Measurements from ENCODE around the gene PEX6.

The PEX6 gene

GRCh38 chr6:42925248-42925857, 53.6 kb downstream of the PEX6 start:
- Mint-ChIP-seq H3K27me3 (no peaks in the 10 kb centered on the region), H3K4me3 (no peak overlapping the region), H3K36me3 (peaks cover 5 to 6% of the 10 kb centered on the region in 2 donors), H3K9me3 (peaks cover 0 to 1% of the 10 kb centered on the region in 2 donors), H3K27ac (no peak overlapping the region), H3K4me1 (peaks cover 17 to 20% of the 10 kb centered on the region in 2 donors)
- DNase-seq (no peak), ATAC-seq (replicated peaks) (no peak)

DNA sequence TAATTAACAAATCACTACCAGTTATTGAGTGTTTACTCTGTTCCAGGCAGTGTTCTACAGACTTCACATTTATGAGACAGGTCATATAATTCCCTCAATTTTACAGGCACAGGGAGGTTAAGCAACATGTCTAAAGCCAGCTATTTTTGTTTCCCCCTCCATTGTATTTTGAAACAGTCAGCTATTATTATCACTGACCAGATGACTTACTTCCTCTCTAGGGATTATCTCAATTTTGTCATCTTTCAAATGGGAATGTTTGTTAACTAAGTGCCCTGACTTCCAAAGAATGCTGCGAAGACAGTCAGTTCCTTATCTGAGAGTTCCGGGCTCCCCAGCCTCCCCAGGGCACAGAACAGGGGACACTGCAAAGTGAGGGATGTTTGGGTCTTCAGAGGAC, 55.3 kb downstream of the PEX6 start:
- peaks cover 2 to 3% of the 10 kb centered on the region in 2 donors for H3K36me3 Mint-ChIP-seq
- peaks cover 0 to 1% of the 10 kb centered on the region in 2 donors for H3K9me3 Mint-ChIP-seq
- no peaks in the 10 kb centered on the region for H3K27me3 Mint-ChIP-seq
- DNase-seq (no peak), ATAC-seq (replicated peaks) (no peak)
- peaks cover 14 to 16% of the 10 kb centered on the region in 2 donors for H3K4me1 Mint-ChIP-seq
- no peak overlapping the region for H3K4me3 Mint-ChIP-seq
- no peak overlapping the region for H3K27ac Mint-ChIP-seq

DNA sequence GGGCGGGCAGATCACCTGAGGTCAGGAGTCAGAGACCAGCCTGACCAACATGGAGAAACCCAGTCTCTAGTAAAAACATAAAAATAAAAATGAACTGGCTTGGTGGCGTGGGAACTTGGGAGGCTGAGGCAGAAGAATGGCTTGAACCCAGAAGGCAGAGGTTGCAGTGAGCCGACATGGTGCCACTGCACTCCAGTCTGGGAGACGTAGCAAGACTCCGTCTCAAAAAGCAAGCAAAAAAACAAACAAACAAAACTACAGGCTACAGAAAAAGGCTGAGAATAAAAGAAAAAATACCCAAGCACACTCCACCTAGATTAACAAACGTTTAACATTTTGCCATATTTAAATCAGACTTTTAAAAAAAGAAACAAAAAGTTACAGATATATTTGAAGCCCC, 57.2 kb downstream of the PEX6 start:
- Mint-ChIP-seq H3K9me3 (no peaks in the 10 kb centered on the region), H3K36me3 (no peaks in the 10 kb centered on the region), H3K27ac (no peak overlapping the region), H3K4me3 (no peak overlapping the region), H3K27me3 (no peaks in the 10 kb centered on the region), H3K4me1 (peaks cover 10 to 11% of the 10 kb centered on the region in 2 donors)
- no peak for DNase-seq
- no peak for ATAC-seq (replicated peaks)

DNA sequence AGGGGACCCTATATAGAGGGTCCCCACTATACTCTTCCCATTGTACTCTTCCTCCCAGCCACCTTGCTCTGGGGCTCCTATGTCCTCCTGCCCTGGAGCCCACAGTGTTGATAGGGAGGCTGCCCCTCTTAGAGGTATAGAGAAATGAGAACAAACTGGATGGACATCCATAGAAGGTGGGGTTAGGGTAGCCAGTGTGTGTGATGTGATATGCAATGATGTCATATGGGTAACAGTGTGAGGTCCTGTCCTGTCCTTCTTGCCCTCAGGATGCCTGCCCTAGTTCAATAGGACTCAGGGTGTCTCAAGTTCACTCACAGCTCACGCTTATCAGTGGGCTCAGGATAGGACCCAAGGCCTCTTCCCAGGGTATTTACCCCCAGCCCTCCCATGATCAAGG, 62.7 kb downstream of the PEX6 start:
- DNase-seq (no peak), ATAC-seq (replicated peaks) (no peak)
- no peak overlapping the region for H3K4me3 Mint-ChIP-seq
- peaks cover 1 to 8% of the 10 kb centered on the region in 2 donors for H3K27me3 Mint-ChIP-seq
- no peaks in the 10 kb centered on the region for H3K9me3 Mint-ChIP-seq
- peak overlapping the region; percentile 49 for H3K27ac Mint-ChIP-seq
- H3K36me3 Mint-ChIP-seq, result no peaks in the 10 kb centered on the region
- peaks cover 3 to 12% of the 10 kb centered on the region in 2 donors for H3K4me1 Mint-ChIP-seq

DNA sequence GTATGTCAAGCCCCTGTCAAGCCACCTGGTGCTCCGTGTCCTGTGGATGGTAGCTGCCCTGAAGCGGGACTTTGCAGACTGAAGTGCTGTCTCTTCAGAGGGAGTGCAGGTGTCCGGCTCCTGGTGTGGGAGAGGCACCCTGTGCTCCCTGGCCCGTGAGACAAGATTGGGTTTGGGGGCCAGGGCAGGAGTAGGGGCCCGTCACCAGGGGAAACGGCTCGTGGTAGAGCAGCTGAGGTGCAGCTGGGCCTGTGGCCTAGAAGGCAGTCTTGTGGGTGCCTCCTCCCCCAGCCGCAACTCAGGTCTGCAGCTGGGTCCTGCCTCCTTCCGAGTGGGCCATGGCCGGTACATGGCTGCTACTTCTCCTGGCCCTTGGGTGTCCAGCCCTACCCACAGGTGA, 63.2 kb downstream of the PEX6 start, which contains the start of gene PTCRA:
TSS of gene PTCRA (plus strand) at position 322 of the 400 bp plus-strand sequence. CDS start at position 339, 17 bp downstream.
- DNase-seq (no peak), ATAC-seq (replicated peaks) (peak in 1 of 2 donors; percentile 41)
- Mint-ChIP-seq H3K9me3 (no peaks in the 10 kb centered on the region), H3K36me3 (no peaks in the 10 kb centered on the region), H3K4me1 (peaks cover 5 to 14% of the 10 kb centered on the region in 2 donors), H3K4me3 (no peak within 1 kb of the TSS), H3K27me3 (peaks cover 5 to 11% of the 10 kb centered on the region in 2 donors), H3K27ac (peak within 1 kb of the TSS; percentile 49)

DNA sequence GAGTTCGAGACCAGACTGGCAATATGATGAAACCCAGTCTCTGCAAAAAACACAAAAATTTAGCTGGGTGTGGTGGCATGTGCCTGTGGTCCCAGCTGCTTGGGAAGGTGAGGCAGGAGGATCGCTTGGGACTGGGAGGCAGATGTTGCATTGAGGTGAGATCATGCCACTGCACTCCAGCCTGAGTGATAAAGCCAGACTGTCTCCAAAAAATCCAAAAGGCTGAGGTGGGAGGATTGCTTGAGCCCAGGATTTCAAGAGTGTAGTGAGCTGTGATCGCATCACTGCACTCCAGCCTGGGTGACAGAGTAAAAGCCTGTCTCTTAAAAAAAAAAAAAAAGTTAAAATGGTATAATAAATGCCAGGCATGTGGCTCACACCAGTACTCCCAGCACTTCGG, 64.4 kb downstream of the PEX6 start:
- H3K36me3 Mint-ChIP-seq, result no peaks in the 10 kb centered on the region
- DNase-seq, result no peak
- peaks cover 5 to 14% of the 10 kb centered on the region in 2 donors for H3K4me1 Mint-ChIP-seq
- H3K27me3 Mint-ChIP-seq, result peaks cover 5 to 11% of the 10 kb centered on the region in 2 donors
- no peak overlapping the region for H3K27ac Mint-ChIP-seq
- no peak overlapping the region for H3K4me3 Mint-ChIP-seq
- no peaks in the 10 kb centered on the region for H3K9me3 Mint-ChIP-seq
- ATAC-seq (replicated peaks), result no peak

Data from stimulated activated naive B cell treated with anti-CD40 and anti-IgM and Interleukin-4, amounts not matched to agents 10 μg/mL and 1 μg/mL and 100 μg/mL, for 72 hours (primary cell).